GM21390 (cell line): ENCODE measurements around the gene HSPB1.
"Not testable (repeated sequence)": the region's sequence is repeated elsewhere in the genome, so short reads cannot be mapped to it uniquely, and the experiment has no call there.

Source experiments
- ATAC-seq: cut with Tn5 transposase; IDR thresholded peaks from one replicate; pipeline ENCODE4 v1.9.1; 2021; ENCODE audit not compliant: unreplicated experiment

HSPB1 gene

DNA sequence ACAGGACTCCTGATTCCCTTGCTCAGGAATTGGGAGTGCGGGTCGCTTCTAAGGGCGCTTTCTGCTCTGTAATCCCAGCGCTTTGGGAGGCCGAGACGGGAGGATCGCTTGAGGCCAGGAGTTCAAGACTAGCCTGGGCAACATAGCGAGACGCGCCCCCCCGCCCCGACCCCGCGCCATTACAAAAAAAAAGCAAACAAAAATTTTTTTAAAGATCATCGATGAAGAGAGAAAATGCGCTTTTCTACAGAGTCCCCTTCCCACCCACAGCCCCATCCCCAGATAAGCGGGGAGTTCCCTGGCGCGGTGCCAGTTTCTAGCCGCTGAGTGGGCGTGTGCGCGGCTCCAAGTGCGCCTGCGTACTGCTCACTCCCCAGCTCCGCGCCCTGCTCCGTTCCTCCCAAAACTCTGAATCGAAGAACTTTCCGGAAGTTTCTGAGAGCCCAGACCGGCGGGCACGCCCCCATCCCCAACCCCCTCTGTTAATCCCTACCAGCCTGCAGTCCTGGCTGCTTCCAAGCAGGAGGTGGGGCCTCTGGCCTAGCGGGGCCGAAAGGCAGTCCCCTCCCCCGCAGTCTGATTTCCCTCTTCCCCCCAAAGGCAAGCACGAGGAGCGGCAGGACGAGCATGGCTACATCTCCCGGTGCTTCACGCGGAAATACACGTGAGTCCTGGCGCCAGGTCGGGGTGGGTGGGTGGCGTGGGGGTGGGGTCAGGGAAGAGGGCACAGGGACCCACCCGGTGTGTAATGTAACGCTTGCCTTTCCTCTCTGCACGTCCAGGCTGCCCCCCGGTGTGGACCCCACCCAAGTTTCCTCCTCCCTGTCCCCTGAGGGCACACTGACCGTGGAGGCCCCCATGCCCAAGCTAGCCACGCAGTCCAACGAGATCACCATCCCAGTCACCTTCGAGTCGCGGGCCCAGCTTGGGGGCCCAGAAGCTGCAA lies 1.0 kb downstream of the HSPB1 start:
- ATAC-seq: peak; percentile 36

DNA sequence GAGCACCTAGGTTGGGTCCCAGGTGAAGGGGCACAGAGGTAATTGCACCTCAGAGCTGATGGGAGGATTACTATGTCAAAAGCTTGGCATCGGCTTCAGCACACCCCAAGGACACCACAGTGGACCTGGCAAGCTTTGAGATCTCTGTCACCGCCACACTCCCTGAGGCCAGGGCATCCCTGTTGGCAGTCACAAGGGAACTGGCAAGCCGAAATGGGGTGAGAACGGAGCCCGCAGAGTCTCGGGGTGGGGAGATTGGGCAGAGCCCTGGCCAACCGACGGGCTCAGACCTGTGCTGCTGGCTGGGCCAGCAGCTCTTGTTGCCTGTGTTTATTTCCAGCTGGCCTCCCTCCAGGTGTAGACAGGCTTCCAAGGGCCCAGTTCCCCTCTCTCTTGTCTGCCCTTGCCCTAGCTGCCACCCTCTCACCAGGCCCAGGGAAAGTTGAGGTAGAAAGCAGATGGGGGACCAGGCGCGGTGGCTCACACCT lies 2.5 kb downstream of the HSPB1 start:
- ATAC-seq: no peak

DNA sequence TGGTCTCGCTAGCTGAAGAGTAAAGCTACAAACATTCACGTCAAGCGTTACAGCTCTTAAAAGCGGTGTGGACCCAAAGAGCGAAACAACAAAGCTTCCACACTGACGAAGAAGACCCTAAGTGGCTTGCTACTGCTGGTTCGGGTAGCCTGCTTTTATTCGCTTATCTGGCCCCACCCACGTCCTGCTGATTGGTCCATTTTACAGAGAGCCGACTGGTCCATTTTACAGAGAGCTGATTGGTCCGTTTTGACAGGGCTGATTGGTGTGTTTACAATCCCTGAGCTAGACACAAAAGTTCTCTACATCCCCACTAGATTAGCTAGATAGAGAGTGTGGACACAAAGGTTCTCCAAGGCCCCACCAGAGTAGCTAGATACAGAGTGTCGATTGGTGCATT lies 6.4 kb downstream of the HSPB1 start:
- ATAC-seq: not testable (repeated sequence)

DNA sequence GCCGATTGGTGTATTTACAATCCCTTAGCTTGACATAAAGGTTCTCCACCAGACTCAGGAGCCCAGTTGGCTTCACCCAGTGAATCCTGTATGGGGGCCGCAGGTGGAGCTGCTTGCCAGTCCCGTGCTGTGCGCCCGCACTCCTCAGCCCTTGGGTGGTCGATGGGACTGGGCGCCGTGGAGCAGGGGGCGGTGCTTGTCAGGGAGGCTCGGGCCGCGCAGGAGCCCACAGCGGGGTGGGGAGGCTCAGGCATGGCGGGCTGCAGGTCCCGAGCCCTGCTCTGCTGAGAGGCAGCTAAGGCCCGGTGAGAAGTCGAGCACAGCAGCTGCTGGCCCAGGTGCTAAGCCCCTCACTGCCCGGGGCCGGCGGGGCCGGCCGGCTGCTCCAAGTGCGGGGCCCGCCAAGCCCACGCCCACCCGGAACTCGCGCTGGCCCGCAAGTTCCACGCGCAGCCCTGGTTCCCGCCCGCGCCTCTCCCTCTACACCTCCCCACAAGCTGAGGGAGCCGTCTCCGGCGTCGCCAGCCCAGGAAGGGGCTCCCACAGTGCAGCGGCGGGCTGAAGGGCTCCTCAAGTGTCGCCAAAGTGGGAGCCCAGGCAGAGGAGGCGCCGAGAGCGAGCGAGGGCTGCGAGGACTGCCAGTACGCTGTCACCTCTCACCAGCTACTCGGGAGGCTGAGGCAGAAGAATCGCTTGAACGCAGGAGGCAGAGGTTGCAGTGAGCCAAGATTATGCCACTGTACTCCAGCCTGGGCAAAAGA lies 7.0 kb downstream of the HSPB1 start:
- not testable (repeated sequence) for ATAC-seq

DNA sequence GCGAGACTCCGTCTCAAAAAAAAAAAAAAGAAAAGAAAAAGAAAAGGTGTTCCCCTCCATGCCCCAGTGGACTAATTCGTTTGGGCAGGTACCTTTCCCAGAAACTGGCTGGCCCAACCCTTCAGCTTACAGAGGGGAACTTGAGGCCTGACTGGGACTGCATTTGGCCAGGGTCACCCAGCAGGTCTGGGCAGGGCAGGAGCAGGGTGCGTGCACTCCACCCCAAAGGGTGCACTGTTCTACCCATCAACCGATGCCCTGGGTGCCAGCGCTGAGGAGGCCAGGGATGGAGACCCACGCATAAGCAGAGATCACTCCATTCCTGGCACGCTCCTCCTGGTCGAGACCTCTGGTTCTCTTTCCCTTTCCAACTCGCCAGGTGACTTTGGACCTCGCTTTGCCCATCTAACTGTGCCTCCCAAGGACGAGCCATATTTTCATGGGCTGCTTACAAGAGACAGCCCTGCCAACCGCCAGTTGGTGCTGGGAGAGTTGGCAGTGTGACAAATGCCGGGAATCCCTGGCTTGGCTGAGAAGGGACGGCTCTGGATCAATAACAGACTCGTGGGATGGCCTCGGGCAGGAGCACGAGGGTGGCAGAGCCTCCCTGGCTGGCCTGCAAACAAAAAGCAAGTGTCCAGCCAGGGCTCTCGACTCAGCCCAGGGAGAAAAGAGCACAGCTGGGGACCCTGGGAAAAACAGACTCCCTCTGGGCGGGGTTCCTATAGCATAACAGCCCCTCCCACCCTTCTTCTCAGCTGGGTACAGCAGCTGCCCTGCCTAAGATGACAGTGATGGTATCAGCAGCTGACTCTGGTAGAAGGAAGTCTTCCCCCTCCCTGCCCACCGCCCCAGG lies 7.9 kb downstream of the HSPB1 start:
- no peak for ATAC-seq

DNA sequence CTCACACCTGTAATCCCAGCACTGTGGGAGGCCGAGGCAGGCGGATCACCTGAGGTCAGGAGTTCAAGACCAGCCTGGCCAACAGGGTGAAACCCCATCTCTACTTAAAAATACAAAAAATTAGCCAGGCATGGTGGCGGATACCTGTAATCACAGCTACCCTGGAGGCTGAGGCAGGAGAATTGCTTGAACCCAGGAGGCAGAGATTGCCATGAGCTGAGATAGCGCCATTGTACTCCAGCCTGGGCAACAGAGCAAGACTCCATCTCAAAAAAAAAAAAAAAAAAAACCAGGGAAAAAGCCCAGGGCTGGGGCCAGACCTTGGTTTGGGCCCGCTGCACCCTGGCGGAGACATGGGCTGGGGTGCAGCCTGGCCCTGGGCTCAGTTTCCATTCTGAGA lies 9.4 kb downstream of the HSPB1 start:
- not testable (repeated sequence) for ATAC-seq

DNA sequence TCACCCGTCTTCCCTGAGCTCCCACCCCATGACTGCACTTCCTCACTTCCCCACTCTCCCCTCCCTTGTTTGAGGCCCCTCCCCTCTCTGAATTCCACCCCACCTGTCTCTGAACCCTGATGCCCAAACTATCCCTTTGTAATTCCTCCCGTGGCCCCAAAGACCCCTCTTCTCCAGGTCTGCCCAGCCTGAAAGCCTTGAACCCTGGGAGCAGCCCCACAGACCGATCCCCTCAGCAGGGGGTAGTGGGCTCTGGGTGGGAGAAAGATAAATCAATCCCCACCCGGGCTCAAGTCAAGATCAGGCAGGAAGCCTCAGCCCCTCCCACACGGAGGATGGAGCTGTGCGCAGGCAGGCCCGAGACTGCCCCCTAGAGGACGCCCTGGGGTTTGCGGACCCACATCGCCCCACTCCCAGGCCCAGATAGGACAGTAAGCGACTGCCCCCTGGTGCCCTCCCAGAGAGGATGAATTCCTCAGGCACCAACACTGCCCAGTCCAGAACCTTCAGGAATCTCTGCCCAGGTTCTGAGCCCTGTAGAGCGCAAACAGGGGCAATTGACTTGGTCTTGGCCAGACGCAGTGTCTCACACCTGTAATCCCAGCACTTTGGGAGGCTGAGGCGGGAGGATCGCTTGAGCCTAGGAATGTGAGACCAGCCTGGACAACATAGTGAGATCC lies 11.7 kb downstream of the HSPB1 start:
- peak; percentile 36 for ATAC-seq

DNA sequence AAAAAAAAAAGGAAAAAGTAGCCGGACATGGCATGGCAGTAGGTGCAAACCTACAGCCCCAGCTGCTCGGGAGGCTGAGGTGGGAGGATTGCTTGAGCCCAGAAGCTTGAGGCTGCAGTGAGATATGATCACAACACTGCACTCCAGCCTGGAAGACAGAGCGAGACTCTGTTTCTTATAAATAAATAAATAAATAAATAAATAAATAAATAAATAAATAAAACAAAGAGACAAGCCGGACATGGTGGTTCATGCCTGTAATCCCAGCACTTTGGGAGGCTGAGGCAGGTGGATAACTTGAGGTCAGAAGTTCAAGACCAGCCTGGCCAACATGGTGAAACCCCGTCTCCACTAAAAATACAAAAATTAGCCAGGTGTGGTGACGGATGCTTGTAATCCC lies 12.3 kb downstream of the HSPB1 start:
- ATAC-seq: not testable (repeated sequence)

DNA sequence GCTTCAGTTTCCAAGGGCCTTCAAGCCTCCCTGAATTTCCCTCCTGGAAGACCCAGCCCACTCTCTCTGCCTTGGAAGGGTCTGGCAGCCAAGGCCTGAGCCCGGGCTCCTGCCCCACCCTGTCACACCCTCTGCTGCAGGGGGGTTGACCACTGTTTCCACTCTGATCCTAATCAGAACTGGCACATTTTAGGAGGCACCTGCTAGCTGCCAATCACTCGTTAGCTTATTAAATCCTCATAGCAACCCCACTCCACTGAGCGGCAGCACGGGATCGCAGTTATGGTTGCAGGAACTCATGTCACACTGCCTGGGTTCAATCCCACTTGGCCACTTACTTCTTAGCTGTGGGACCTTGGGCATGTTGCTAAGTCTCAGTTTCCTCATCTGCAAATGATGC lies 12.9 kb downstream of the HSPB1 start:
- no peak for ATAC-seq

DNA sequence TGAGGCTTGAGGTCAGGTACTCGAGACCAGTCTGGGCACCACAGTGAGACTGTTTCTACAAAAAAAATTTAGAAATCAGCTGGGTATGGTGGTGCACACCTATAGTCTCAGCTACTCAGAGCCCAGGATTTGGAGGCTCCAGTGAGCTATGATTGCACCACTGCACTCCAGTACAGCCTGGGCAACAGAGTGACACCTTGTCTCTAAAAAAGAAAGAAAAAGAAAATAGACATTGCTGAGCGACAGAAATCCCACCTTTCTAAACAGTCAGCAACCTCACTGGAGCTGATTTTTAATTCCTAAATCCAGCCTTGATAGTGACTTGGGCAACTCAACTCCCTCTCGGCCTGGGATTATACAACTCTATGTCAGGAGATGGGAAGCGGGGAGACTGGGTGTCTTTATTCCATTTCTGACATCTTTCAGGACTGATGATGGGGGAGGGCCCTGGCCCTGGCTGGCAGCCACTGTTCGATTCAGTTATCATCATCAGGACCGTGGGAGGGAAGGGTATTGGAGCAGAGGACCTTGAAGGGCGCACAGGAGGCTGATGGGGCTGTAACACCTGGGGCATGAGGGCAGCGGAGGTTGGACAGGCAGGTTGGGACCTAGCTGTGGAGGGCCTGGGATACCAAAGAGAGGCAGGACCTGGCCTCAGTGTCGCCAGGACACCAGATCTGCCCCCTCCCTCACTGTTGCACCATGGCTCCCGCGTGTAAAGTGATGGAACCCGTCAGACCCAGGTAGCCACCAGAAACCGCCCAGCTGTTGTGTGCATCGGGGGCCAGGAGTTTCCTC lies 14.7 kb downstream of the HSPB1 start:
- ATAC-seq: no peak

DNA sequence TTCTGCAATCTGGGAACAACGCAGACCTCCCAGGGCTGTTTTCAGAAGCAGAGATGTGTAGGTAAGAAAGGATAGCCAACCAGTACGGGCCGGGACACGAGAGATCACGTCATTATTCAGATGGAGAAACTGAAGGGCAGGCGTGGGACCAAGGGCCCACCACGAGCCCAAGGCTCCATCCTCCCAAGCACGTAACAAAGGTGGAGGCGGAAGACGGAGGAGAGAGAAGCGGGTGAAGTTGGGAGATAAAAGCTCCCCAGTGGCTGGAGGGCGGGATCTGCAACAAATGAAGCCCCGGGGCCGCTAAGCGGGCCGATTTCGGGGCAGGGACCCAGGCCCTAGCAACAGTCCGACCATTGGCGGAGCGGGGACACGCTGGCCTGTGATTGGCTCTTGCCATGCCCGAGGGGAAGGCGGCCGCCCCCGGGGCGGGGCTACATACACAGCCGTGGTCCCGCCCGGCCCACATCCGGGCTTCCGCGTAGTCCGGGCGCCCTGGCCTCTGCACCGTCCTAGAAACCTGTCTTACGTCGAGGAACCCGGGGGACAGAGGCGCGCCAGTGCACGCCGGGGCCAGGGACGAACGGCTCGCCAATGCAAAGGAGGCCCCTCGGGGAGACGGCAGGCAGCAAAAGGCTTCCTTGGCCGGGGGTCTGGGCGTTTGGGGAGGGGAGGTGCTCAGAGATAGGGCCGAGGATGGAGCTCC lies 15.5 kb downstream of the HSPB1 start:
- ATAC-seq: peak; percentile 89

DNA sequence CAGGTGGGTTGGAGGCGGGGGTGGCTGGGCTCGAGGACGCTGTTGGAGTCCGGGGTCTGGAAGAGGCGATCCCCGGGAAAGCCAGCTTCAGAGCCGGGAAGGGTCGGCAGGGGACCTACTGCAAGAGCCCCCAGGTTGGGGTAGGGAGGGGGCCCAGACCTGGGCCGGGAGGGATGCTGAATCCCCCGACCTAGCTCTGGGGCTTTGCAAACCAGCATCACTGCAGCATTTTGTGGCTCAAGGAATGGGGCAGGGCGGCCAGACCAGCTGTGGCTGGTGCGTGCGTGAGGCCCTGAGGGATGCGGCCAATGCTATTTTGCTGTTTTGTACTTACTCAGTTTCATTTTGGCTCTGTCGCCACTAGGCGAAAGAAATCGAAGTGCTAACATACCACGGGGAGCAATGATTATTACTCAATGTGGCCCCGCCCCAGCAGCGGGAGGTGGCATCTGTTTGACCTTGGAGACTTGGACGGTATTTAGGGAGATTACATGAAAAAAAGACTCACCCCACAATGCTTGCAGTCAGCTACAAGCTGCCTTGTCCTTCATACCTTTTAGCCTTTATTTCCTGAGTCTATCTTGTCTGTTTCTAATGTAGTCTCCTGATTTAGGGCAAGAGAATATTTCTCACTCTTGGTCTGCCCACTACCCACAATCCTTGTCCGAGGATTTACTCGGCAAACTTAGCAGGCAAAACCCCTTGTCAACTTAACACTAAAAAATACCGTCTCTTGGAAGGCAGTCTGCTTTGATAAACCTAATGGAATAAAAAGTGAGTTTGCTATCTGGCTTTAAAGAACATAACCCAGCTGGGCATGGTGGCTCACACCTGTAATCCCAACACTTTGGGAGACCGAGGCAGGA lies 16.2 kb downstream of the HSPB1 start:
- ATAC-seq: peak; percentile 39

DNA sequence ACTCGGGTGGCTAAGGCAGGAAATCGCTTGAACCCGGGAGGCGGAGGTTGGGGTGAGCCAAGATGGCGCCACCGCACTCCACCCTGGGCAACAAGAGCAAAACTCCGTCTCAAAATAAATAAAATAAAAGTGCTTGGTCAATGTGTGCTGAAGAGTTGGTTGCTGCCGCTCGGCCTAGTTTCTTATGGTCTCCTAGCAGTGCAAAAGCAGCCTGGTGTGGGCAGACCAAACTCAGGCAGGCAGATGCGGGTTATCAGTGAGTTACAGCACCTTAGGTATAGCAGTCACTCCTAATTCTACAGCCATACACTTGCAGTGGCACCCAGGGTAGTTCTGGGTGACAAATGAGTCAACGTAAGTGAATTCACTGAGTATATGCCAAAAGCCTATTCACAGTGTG lies 22.6 kb downstream of the HSPB1 start:
- no peak for ATAC-seq

DNA sequence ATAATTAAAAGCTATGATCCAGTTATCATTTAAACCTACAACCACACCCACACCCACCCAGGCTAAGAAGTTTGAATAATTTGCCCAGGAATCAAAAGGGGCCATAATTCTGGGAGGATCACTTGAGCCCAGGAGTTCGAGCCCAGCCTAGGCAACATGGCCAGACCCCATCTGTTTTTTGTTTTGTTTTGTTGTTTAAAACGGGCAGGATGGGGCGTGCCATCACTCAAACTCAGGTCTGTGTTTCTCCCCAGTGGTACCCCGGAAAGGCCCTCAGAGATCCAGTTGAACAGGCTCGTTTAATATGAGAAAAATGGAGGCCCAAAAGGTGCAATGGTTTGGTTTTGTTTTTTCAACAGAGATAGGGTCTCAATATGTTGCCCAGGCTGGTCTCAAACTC lies 23.3 kb downstream of the HSPB1 start:
- ATAC-seq: no peak

DNA sequence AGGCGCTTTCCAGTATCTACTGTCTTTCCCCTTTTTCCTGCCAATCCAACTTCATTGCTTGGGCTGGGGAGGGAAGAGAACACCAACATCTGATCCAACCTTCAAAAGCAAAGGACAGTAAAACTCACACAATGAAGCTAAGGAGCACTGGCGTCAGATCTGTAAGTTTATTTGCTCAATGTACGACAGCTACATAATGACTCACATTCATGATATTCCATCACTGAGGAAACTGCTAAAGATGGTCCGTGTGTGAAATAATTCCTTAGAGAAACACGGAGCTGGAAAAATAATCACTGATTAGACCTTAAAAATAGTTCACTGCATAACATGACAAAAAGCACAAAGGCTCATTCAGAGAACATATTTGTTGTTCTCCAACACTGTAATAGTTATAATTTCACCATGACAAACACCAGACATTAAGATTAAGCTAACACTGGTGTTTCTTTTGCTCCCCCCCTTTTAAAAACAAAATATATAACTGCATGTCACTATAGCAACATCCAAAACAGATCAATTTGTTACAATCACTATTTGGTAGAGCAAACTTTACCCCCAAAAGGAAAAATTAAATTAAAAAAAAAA lies 24.3 kb downstream of the HSPB1 start:
- ATAC-seq: no peak

DNA sequence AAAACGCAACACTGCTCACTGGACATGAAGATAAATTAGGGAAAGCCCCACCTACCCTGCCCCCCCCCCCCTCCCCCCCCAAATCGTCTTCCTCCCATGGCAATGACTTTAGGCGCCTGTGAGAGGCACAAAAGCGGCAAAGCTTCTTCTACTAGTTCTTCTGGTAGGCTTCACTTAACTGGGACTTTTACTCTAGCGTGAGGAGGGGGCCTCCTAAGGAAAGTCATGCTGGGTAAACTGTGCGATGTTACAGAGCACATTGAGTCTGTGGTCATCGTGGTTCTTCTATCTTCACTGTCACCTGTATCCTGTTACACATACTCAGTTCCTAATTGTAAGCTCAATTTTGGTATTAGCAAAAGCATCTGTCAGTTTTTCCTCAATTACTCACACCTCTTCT lies 25.1 kb downstream of the HSPB1 start:
- ATAC-seq: no peak

DNA sequence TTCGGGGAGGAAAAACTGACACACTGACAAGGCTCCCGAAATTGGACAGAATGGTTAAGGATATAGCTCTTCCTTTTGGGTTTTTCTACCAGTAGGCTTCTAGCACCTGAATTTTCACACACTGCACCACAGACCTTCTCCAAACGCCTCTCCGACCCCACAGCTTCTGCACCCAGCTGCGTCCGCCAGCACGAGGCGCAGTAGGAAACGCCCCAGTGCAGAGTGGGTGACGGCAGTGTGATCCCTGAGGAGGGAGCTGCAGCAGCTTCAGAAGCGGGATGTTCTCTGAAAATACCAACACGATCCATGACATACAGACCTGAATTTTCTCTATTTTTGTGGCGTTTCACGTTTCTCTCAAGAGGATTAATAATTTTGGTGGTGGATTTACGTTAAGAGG lies 25.9 kb downstream of the HSPB1 start:
- ATAC-seq: no peak

DNA sequence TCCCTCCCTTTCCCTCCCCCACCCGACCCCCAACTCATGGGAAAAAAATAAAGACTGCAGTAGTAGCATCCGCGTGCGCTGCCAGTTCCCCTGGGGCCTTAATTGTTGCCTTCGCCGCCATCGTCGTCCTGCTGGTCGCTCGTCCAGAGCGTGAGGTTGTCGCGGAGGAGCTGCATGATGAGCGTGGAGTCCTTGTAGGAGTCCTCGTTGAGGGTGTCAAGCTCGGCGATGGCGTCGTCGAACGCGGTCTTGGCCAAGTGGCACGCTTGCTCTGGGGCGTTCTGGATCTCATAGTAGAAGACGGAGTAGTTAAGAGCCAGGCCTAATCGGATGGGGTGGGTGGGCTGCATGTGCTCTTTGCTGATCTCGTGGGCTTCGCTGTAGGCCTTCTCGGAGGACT lies 27.0 kb downstream of the HSPB1 start:
- no peak for ATAC-seq
